ENCODE measurements around the gene ERV3-1. TPM values are rescaled to one million over a fixed set of nuclear protein-coding genes. Genes with fewer than 3 reads are reported as not detected.

Gene ERV3-1
- total and polyA plus RNA-seq, 2 experiments from 2014 or later = 15.3 to 26.8 TPM

GRCh38 chr7:65002972-65003585 is 3.4 kb downstream of the ERV3-1 start (continued):
- no peak for TF ChIP-seq EZH2 (IDR thresholded peaks at IDR 0.05; ENCODE audit: low read depth, unreplicated experiment)
- no peak for TF ChIP-seq ZNF331 (CRISPR knock-in tag; IDR thresholded peaks at IDR 0.05; ENCODE audit: low read depth)
- TF ChIP-seq CREB1 (CRISPR knock-in tag; IDR thresholded peaks at IDR 0.05; ENCODE audit: low read depth) = no peak
- no peak for TF ChIP-seq ZNF114 (CRISPR knock-in tag; IDR thresholded peaks at IDR 0.05)

DNA sequence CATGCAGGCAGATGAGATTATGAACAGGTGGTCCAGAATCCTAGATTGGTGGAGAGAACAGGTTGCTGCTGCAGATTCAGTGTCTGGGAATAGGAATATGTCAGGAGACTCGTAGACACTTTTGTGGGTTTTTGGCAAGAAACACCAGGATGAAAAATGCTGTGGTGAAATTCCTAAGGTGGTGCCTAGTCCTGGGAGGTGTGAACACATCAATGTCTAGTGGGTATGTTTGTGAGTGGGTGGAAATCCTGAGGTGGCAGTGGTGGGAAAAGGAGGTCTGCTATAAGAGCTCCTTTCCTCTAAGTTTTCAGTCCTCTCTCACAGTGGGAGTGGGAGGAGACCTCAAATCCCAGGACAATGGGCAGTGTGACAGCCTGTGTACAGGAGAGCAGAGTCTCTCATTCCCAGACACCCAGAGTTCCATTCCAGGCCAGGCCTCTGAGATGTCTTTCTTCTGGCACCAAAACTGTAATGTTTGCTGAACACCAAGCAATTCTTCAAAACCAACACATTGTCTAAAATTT is 5.1 kb downstream of the ERV3-1 start:
- Histone ChIP-seq H2AFZ (no peak overlapping the region), H3K4me1 (ENCODE audit: insufficient read depth) (peaks cover 29% of the 10 kb centered on the region), H3K27ac (ENCODE audit: low read depth) (no peak overlapping the region), H3K36me3 (ENCODE audit: insufficient read depth) (no peaks in the 10 kb centered on the region; the same call in 1 of the 2 replicates), H4K20me1 (replicated peaks; ENCODE audit: insufficient read depth) (no peaks in the 10 kb centered on the region), H3K27me3 (ENCODE audit: insufficient read depth) (no peaks in the 10 kb centered on the region), H3K79me2 (replicated peaks; ENCODE audit: insufficient read depth) (peaks cover 56% of the 10 kb centered on the region), H3K9me2 (ENCODE audit: insufficient read depth) (peaks cover 16% of the 10 kb centered on the region; the same call in 1 of the 2 replicates), H3K4me2 (no peak overlapping the region), H3F3A (replicated peaks; ENCODE audit: low read depth) (no peaks in the 10 kb centered on the region), H3K4me3 (no peak overlapping the region)
- H3K36me3 Mint-ChIP-seq (ENCODE audit: low read depth) = peaks cover 75% of the 10 kb centered on the region
- ATAC-seq (no peak), DNase-seq (ENCODE audit: low spot score) (no peak)
- H3K27me3 Mint-ChIP-seq (ENCODE audit: insufficient read depth, low read depth, poor library complexity) = peaks cover 12% of the 10 kb centered on the region
- peaks cover 36% of the 10 kb centered on the region for H3K4me1 Mint-ChIP-seq
- peaks cover 54% of the 10 kb centered on the region for H3K9me3 Mint-ChIP-seq
- H3K4me3 Mint-ChIP-seq = no peak overlapping the region
- H3K27ac Mint-ChIP-seq = no peak overlapping the region
- TF ChIP-seq EZH2 (IDR thresholded peaks at IDR 0.05; ENCODE audit: low read depth, unreplicated experiment) (no peak), POLR2AphosphoS5 (IDR thresholded peaks at IDR 0.05; ENCODE audit: low read depth) (no peak), CTCF (conservative IDR thresholded peaks at IDR 0.05; ENCODE audit: low read depth in 2 of 2) (no peak), STAT1 (IDR thresholded peaks at IDR 0.05; ENCODE audit: unreplicated experiment) (no peak), ZNF331 (CRISPR knock-in tag; IDR thresholded peaks at IDR 0.05; ENCODE audit: low read depth) (no peak), NANOG (IDR thresholded peaks at IDR 0.05; ENCODE audit: borderline replicate concordance) (no peak), JUNB (IDR thresholded peaks at IDR 0.05; ENCODE audit: unreplicated experiment) (no peak), EZH2phosphoT487 (IDR thresholded peaks at IDR 0.05; ENCODE audit: unreplicated experiment) (no peak), ZNF114 (CRISPR knock-in tag; IDR thresholded peaks at IDR 0.05) (no peak), CREB1 (CRISPR knock-in tag; IDR thresholded peaks at IDR 0.05; ENCODE audit: low read depth) (no peak)
- TF ChIP-seq, protein P1, sequence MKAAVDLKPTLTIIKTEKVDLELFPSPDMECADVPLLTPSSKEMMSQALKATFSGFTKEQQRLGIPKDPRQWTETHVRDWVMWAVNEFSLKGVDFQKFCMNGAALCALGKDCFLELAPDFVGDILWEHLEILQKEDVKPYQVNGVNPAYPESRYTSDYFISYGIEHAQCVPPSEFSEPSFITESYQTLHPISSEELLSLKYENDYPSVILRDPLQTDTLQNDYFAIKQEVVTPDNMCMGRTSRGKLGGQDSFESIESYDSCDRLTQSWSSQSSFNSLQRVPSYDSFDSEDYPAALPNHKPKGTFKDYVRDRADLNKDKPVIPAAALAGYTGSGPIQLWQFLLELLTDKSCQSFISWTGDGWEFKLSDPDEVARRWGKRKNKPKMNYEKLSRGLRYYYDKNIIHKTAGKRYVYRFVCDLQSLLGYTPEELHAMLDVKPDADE (IDR thresholded peaks at IDR 0.05) = no peak
- TF ChIP-seq, protein P2, sequence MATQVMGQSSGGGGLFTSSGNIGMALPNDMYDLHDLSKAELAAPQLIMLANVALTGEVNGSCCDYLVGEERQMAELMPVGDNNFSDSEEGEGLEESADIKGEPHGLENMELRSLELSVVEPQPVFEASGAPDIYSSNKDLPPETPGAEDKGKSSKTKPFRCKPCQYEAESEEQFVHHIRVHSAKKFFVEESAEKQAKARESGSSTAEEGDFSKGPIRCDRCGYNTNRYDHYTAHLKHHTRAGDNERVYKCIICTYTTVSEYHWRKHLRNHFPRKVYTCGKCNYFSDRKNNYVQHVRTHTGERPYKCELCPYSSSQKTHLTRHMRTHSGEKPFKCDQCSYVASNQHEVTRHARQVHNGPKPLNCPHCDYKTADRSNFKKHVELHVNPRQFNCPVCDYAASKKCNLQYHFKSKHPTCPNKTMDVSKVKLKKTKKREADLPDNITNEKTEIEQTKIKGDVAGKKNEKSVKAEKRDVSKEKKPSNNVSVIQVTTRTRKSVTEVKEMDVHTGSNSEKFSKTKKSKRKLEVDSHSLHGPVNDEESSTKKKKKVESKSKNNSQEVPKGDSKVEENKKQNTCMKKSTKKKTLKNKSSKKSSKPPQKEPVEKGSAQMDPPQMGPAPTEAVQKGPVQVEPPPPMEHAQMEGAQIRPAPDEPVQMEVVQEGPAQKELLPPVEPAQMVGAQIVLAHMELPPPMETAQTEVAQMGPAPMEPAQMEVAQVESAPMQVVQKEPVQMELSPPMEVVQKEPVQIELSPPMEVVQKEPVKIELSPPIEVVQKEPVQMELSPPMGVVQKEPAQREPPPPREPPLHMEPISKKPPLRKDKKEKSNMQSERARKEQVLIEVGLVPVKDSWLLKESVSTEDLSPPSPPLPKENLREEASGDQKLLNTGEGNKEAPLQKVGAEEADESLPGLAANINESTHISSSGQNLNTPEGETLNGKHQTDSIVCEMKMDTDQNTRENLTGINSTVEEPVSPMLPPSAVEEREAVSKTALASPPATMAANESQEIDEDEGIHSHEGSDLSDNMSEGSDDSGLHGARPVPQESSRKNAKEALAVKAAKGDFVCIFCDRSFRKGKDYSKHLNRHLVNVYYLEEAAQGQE (IDR thresholded peaks at IDR 0.05; ENCODE audit: unreplicated experiment) = no peak

Data from GM23338 (cell line).